Effector CD4-positive, alpha-beta T cell (primary cell): ENCODE results near the gene FBXO24.

Experiments used
- DNase-seq: peaks from one replicate; pipeline ENCODE4 v3.0.0-alpha.2; 2020

FBXO24 gene

DNA sequence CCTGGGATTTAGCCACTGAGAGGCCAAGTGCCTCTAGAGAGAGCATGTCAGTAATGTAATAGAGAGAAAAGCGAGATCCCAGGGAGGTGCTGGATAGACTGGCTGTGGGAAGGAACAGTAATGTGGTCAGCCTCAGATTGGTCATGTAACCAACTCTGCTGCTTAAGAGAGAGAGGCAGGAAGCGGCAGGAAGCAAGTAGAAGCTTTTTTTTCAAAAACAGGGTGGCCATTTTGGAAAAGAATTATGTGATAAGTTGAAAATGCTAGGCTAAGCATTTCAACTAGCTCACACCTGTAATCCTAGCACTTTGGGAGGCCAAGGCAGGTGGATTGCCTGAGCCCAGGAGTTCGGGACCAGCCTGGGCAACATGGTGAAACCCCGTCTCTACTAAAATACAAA is 12.3 kb downstream of the FBXO24 start:
- DNase-seq: no peak

DNA sequence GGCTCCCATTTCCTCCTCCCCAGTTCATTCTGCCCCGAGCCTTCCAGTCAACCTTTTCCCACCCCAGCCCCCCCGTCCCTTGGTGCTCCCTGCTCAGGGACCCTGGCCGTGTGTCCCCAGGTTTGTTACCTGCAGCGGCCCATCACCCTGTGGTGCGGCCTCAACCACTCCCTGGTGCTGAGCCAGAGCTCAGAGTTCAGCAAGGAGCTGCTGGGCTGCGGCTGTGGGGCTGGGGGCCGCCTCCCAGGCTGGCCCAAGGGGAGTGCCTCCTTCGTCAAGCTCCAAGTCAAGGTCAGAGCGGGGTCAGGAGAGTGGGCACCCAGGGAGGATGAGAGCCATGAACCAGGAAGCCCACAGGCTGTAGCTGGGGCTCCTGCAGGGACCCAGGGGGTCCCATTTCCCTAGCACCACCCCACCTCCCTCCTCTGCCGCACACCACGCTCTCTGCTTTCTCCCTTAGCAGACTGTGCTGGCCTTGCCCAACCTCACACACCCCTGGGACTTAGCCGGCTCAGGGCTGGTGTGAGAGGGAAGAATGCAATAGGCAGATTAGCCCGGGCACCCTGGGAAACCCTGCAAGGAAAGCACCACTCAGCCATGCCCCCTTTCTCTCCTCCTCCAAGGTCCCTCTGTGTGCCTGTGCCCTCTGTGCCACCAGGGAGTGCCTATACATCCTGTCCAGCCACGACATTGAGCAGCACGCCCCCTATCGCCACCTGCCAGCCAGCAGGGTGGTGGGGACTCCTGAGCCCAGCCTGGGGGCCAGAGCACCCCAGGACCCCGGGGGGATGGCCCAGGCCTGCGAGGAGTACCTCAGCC is 14.0 kb downstream of the FBXO24 start:
- no peak for DNase-seq

DNA sequence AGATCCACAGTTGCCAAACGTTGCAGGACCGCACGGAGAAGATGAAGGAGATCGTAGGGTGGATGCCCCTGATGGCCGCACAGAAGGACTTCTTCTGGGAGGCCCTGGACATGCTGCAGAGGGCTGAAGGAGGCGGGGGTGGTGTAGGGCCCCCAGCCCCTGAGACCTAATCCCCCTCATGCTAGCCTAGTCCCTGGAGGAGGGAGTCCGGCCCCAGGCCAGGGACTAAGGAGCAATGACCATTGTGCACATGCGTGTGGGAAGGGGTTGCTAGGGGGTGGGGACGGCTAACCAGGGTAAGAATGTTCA is 14.6 kb downstream of the FBXO24 start:
- no peak for DNase-seq

DNA sequence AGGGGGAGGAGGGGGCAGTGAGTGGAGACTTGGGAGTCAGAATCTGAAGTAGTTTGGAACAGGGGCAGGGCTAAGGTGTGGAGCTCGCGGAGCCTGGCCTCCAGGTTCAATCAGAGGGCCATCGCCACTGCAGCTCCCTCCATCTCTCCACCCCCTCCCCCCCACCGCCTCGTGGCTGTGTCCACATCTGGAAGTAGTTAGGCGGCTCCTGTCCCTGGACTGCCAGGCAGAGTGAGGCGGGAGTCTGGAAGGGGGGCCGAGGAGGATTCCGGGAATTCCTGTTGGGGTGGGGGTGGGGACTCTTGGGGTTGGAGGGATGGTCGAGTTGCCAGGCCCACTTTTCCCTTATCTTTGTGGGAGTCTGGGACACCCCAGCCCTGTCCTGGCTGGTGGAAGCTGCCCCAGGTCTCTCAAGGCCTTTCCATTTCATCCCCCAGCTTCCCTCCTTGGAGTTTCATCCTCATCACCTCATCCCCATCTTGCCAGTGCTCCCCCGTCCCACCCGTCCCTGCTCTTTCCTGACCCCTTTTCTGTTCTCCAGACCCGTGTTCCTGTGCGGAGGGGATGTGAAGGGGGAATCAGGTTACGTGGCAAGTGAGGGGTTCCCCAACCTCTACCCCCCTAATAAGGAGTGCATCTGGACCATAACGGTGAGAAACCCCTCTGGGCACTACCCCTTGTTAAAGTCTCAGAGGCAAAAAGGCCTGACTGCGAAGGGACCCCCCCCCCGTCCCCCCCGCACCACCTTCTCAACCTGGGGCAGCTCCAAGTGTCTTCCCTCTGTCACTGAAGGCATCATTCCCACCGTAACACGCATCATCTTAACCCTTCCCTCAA is 17.0 kb downstream of the FBXO24 start:
- DNase-seq: no peak

DNA sequence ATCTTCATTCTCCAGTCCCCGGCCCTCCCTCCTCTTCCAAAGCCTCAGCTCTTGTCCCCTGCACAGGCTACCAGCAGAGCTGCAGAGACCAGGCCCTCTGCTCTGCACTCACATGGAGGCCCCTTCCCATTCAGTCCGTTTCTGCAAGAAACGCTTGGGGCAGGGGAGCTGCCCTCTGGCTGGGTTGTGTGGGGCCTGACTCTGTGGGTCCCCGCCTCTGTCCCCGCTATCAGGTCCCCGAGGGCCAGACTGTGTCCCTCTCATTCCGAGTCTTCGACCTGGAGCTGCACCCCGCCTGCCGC is 17.5 kb downstream of the FBXO24 start:
- DNase-seq: no peak

DNA sequence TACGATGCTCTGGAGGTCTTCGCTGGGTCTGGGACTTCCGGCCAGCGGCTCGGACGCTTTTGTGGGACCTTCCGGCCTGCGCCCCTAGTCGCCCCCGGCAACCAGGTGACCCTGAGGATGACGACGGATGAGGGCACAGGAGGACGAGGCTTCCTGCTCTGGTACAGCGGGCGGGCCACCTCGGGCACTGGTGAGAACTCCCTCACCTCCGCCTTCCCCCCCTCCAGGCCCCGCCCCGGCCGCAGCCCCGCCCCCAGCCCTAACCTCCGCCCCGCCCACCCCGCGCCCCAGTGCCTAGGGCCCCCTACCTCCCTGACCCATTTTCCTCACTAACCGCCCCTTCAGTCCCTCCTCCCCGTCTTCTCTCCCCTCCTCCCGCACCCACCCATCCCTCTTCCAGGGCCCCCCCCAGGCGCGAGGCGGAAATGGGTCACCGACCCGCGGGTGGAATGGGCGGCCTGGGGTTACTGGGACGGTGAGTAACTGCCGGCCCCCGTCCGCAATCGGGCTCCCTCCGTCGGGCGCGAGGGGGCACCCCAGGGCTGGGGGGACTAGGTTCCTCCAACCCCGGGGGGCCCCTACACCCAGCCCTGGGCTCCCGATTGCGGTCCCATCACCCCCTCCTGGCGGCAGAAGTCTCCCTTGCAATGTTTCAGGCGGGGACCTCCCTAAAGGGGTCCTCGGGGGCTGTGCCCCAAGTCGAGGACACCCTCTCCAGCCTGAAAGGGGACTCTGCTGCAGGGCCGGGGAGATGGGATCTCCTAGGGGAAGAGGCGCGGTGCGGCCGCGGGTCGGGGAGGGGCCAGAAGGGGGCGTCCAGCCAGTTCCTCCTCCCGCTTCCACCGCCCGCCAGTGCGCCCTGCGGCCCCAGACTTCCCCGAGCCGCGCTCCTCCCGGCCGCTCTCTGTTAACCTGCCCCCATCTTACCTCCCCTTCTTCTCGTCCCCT is 18.2 kb downstream of the FBXO24 start:
- peak; percentile 62 for DNase-seq

DNA sequence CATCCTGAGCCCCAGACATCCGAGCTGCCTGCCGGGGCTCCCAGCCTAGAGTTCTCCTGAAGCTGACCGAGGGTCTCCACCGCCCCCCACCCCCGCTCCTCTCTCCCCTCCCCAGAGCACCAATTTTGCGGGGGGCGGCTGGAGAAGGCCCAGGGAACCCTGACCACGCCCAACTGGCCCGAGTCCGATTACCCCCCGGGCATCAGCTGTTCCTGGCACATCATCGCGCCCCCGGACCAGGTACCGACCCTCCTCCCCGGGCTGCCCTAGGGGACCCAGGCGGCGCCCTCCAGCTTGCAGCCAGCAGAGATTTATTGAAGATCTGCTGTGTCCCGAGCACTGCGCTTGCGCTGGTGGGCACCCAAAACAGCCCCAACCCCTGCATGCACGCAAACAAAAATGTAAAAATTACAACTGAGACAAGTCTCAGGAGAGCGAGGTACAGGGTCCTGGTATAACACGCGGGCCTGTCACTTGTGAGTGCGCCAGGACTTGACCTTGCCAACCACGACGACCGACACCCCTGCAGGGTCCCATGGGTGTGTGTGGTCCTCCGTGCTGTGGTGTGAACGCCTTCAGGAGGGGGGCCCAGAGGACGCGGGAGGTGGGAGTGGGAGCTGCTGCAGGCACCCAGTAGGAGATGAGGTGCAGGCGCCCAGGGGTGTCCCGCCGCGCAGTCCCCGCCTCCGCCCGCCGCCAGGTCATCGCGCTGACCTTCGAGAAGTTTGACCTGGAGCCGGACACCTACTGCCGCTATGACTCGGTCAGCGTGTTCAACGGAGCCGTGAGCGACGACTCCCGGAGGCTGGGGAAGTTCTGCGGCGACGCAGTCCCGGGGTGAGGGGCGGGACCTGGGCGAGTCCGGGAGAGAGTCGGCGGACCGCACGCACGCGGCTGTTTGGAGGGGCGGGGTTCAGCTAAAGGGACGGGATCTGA is 19.1 kb downstream of the FBXO24 start:
- no peak for DNase-seq

DNA sequence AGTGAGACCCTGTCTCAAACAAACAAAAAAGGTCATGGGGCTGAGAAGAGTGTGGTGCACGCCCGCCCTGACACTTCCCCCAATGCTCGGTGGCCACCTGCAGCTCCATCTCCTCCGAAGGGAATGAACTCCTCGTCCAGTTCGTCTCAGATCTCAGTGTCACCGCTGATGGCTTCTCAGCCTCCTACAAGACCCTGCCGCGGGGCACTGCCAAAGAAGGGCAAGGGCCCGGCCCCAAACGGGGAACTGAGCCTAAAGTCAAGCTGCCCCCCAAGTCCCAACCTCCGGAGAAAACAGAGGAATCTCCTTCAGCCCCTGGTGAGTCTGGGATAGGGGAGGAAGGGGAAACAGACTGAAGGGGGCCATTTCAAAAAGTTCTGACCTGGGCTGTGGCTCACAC is 20.2 kb downstream of the FBXO24 start:
- DNase-seq: no peak

DNA sequence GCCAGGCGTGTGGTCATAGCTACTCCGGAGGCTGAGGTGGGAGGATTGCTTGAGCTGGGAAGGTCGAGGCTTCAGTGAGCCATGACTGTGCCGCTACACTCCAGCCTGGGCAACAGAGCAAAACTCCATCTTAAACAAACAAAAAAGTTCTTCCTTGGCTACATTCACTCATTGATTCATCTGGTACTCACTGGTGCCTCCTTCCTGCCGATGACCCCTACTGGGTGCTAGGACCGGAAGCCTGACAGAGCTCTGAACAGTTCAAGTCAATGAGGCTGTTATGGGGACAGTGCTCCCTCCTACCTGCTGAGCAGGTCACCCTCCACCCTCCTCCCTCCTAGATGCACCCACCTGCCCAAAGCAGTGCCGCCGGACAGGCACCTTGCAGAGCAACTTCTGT is 21.0 kb downstream of the FBXO24 start:
- no peak for DNase-seq

DNA sequence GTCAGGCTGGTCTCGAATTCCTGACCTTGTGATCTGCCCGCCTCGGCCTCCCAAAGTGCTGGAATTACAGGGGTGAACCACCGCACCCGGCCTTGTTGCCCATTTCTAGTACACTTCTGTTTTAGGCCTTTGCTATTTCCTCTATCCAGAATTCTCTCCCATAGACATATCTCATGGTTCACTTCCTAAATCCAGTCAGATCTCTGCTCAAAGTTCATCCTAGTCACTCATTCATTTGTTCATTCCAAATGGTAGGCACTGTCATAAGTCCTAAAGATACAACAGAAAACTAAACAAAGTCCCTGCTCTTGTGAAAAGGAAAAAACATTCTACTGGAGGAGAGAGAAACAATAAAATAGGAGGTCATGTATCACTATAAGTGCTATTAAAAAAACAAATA is 23.8 kb downstream of the FBXO24 start:
- no peak for DNase-seq

DNA sequence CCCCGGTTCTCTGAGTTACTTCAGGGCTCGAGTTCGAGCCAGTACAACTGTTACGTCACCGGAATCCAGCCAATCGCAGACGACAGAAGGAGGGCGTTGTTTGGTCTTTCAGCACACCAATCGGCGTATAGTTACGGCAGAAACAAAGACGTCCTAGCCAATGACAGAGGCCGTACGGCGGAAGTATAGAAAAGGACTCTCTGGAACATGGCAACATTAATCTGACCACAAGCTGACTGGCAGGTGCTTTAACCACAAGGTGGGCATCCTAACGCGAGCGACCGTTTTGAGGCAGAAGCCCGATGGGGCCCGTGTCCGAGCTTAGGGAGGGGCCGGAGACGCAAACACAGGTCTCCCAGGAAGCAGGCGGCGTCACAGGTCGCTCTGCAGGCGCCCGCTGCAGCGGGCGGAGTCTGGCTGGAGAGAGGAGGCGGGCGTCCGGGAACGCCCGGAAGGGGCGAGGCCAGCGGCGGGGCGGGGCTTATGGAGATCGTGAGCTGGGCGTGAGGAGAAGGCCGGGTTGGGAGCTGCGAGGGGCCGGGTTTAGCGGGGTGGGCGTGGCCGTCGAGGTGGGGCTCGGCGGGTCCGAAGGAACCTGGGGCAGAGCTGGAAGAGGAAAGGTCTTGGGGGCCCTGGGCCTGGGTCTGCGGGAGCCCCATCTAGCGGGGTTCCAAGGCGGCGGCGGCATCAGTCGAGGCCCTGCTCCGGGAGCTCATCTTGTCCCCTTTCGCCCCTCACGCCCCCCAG is 26.0 kb downstream of the FBXO24 start, which contains the start of gene MOSPD3:
Gene MOSPD3 (plus strand): TSS at position 558 of the 747 bp plus-strand sequence. CDS start 252 bp downstream, outside the sequence.
- peak; percentile 95 for DNase-seq

DNA sequence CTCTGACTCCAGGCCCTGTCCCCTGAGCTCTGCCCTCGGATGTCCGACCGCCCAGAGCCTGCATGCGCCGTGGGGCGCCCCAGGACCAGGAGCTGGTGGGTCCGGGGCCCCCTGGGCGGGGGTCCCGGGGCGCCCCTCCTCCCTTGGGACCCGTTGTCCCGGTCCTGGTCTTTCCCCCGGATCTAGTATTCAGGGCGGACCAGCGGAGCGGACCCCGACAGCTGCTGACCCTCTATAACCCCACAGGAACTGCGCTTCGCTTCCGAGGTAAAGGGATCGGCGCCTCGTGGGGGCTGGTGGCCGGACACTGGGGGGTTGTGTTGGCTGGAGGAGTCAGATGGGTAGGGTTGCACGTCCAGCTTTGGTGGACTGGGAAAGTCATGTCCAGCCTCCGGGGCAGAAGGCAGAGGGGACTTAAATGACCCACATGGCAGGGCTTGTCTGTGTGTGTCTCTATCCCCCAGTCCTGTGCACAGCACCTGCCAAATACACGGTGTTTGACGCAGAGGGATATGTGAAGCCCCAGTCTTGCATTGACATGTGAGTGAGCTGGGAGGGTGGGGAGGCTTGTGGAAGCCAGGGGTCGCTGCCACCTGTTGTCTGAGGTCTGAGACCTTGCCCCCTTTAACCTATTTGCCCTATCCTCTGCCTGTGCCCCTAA is 26.7 kb downstream of the FBXO24 start:
- DNase-seq: no peak

DNA sequence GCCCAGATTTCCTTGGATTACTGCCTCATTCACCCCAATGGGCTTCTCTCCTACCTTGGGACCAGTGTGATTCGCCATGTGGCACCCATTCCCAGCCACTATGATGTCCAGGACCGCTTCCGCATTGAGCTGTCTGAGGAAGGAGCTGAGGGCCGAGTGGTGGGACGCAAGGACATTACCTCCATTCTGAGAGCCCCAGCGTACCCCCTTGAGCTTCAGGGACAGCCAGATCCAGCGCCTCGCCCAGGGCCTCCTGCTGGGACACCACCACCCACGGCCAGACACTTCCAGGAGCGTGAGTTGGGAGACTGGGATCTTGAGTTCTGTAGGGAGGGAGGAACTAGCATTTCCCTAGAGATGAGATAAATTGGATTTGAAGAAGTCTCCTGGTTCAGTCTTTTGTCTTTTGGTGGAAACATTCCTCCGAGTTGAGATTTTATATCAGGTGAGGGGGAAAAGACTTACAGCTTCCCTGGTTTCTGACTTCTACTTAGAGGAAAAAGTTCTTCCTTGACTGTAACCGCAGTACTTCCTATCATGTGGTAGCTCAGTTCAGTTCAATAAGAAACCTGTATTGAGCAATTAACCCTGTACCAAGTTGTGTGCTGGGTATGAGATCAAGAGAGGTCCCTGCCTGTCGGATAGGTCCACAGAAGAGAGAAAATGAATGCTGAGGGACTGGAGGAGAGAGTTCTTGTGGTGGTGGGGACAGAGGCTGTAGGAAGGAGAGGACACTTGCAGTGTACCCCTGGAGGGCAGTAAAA is 27.5 kb downstream of the FBXO24 start:
- DNase-seq: no peak

DNA sequence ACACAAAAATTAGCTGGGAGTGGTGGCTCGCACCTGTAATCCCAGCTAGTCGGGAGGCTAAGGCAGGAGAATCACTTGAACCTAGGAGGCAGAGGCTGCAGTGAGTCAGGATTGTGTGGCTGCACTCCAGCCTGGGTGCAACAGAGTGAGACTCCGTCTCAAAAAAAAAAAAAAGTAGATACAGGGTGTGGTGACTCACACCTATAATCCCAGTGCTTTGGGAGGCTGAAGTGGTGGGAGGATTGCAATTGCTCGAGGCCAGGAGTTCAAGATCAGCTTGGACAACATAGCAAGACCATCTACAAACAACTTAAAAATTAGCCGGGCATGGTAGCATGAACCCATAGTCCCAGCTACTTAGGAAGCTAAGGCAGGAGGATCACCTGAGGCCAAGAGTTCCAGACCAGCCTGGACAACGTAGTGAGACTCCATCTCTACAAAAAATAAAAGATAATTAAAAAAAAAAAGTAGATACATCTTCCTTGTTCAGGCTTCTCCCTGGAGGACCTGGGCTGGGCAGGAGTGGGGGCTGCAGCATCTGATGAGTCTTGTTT is 28.3 kb downstream of the FBXO24 start:
- no peak for DNase-seq

DNA sequence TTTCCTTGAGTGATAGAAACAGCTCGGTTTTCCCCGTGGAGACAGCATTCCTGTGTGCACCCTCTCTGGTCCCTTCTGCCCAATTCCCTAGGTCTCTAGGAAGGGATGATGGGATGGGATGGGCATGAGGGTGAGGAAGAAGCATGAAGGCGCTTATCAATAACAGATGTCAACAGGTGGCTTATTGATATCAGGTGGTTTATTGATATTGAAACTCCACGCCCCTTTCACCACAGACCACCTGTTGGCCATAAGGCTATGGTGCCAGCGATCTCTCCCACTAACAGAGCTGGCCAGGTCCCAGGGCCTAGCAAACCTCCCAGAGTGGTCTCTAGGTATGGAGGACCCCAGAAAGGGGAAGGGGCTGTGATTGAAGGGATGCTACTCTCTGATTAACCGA is 34.1 kb downstream of the FBXO24 start:
- no peak for DNase-seq

DNA sequence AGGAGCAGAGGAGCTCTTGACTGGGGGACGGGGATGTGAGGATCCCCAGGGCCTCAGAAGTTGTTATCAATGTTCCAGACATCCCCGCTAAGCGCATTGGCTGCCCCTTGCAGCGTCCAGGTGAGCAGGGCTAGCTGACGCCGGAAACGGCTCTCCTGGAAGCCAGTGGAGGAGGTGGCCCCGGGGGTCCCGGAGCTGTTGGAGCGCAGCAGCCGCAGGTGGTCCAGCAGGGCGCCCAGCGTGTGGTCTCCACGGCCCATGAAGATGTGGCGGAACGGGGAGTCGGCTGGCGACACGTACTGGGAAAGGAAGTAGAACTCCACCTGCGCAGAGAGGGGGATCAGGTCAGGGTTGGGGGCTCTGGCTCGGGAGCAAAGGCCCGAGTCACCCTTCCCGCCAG is 34.7 kb downstream of the FBXO24 start:
- no peak for DNase-seq

DNA sequence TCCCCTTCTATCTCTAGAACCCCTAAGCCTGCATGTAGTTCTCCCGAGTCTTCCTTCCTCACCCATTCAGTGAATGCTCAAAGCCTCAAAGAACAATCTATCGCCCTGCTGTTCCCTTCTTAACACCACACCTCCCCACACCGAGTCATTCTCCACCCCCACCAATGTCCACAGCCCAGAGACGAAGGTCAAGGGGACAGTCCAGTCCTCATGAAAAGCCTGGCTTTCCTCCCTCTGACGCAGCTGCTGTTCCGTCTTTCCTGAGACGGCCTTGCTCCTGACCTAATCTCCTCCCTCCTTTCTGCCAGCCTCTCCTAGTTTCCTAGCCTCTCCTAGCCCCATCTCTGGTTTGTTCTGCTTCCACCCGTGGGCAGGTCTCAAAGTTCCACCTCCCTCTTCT is 35.4 kb downstream of the FBXO24 start:
- DNase-seq: no peak

DNA sequence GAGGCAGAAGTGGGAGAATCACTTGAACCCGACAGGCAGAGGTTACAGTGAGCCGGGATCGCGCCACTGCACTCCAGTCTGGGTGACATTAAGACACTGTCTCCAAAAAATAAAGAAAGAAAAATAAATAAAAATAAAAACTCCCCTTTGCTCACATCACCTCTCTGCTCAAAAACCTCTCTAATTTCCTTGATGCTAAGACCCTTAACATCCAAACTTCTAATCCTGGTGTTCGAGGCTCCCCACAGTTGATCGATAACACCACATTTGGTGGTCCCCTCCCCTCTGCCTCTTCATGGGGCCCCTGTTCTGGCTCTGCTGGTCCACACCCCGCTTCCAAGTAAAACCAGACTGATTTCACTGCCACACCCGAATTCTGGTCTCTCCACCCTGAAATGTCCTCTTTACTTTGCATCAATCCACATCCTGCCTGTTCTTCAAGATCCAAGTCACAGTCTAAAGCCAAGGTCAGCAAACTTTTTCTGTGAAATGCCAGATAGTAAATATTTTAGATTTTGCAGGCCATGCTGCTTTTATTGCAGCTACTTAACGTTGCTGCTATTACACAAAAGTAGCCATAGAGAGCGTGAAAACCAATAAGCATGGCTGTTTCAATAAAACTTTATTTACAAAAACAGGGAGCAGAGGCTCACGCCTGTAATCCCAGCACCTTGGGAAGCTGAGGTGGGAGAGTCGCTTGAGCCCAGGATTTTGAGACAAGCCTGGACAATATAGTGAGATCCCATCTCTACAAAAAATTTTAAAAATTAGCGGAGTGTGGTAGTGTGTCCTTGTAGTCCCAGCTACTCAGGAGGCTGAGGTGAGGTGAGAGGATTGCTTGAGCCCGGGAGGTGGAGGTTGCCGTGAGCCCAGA is 38.1 kb downstream of the FBXO24 start:
- DNase-seq: no peak

DNA sequence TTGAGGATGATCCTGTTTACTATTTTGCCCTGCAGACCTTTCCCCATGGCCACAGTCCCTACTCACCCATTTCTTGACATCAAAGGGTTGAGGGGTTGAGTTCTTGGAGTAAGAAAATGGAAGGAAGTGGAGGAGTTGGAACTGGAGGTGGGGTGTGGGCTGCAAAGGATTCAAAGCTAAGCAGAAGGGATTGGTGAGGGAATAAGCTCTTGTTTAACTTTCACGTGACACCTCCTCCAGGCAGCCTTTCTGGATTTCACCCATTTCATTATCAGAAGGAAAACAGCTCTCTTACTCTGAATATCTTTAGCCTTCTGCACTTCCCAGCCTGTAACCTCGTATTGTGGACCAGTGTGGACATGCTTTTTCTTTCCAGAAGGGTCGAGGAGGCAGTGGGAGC is 39.9 kb downstream of the FBXO24 start:
- no peak for DNase-seq
